Retinal pigment epithelial cell (primary cell): ENCODE data around the gene ATF7IP.

Source experiments
- DNase-seq: peaks from one replicate; pipeline ENCODE4 v3.0.0-alpha.2; 2010; ENCODE audit warnings: low read depth
- H3K4me3 ChIP-seq: 2 replicates; pipeline ENCODE4 v1.5.1; 2011; ENCODE audit warnings: mild to moderate bottlenecking, low read length, control low read depth, moderate library complexity
- CTCF ChIP-seq: conservative IDR thresholded peaks from 2 replicates; pipeline ENCODE4 v1.5.1; 2011; ENCODE audit warnings: low read depth, low read length, control low read depth, inconsistent platforms

Gene ATF7IP

GRCh38 chr12:14482361-14482760 is 116.9 kb downstream of the ATF7IP start:
- TF ChIP-seq CTCF: no peak
- DNase-seq: no peak
- H3K4me3 ChIP-seq: no peak overlapping the region

GRCh38 chr12:14482886-14483285 is 117.4 kb downstream of the ATF7IP start:
- no peak for TF ChIP-seq CTCF
- no peak for DNase-seq
- H3K4me3 ChIP-seq: no peak overlapping the region

- DNase-seq: no peak
- TF ChIP-seq CTCF: no peak
- H3K4me3 ChIP-seq: no peak overlapping the region
Measured at GRCh38 chr12:14495326-14495725, 129.8 kb downstream of the ATF7IP start.

- no peak for DNase-seq
- TF ChIP-seq CTCF: no peak
- no peak overlapping the region for H3K4me3 ChIP-seq
Measured at GRCh38 chr12:14505626-14506596, 140.4 kb downstream of the ATF7IP start.

- TF ChIP-seq CTCF: no peak
- no peak overlapping the region for H3K4me3 ChIP-seq
- no peak for DNase-seq
Measured at GRCh38 chr12:14510574-14510973, 145.1 kb downstream of the ATF7IP start.

GRCh38 chr12:14514154-14514842 is 148.8 kb downstream of the ATF7IP start:
- TF ChIP-seq CTCF: peak; percentile 77
- peak; percentile 64 for DNase-seq
- H3K4me3 ChIP-seq: no peak overlapping the region
